GM04503 (cell line): Measurements from ENCODE around the gene PTTG1.

Experiments
- DNase-seq: peaks from one replicate; pipeline ENCODE4 v3.0.0-alpha.2; 2012; ENCODE audit warnings: low read depth

PTTG1 gene

GRCh38 chr5:160455600-160455999 lies 33.9 kb downstream of the PTTG1 start:
- DNase-seq = no peak

- no peak for DNase-seq
Observed at GRCh38 chr5:160456480-160457177, 35.0 kb downstream of the PTTG1 start.

GRCh38 chr5:160457252-160457651 lies 35.6 kb downstream of the PTTG1 start:
- no peak for DNase-seq

GRCh38 chr5:160458806-160459800 lies 37.4 kb downstream of the PTTG1 start:
- no peak for DNase-seq

GRCh38 chr5:160460377-160461049 lies 38.9 kb downstream of the PTTG1 start:
- no peak for DNase-seq

GRCh38 chr5:160461378-160461777 lies 39.7 kb downstream of the PTTG1 start:
- DNase-seq = no peak

GRCh38 chr5:160462167-160462566 lies 40.5 kb downstream of the PTTG1 start:
- DNase-seq = no peak

- DNase-seq = no peak
Observed at GRCh38 chr5:160463227-160463626, 41.6 kb downstream of the PTTG1 start.

GRCh38 chr5:160463740-160464465 lies 42.2 kb downstream of the PTTG1 start:
- no peak for DNase-seq

- DNase-seq = no peak
Observed at GRCh38 chr5:160464466-160464797, 42.8 kb downstream of the PTTG1 start.

GRCh38 chr5:160466116-160466515 lies 44.5 kb downstream of the PTTG1 start:
- DNase-seq = no peak

GRCh38 chr5:160466889-160467554 lies 45.4 kb downstream of the PTTG1 start:
- DNase-seq = no peak

- no peak for DNase-seq
Observed at GRCh38 chr5:160467555-160468362, 46.1 kb downstream of the PTTG1 start.

GRCh38 chr5:160468363-160468975 lies 46.8 kb downstream of the PTTG1 start:
- no peak for DNase-seq

GRCh38 chr5:160469156-160470144 lies 47.8 kb downstream of the PTTG1 start:
- no peak for DNase-seq

- no peak for DNase-seq
Observed at GRCh38 chr5:160470437-160471361, 49.0 kb downstream of the PTTG1 start.

GRCh38 chr5:160471761-160472160 lies 50.1 kb downstream of the PTTG1 start:
- DNase-seq = no peak

GRCh38 chr5:160472482-160472881 lies 50.8 kb downstream of the PTTG1 start:
- no peak for DNase-seq
